ENCODE data around the gene MT1E.

MT1E gene

DNA sequence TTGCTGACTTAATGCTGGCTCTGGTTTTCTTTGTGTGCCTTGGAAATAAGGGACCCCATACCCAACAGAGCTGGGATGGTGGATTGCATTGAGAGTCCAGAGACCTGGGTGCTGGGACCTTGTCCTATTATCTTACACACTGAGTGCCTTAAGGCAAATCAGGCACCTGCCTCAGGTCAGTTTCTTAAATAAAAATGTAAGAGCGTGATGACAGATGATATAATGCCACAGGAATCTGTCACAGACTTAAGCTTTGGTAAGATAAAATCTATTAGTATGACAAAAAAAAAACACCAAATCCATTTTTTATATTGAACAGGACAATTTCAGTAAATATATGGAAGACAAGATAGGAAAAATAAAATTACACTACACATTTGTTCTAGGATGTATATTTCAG, 14.5 kb downstream of the MT1E start:
- no peaks in the 10 kb centered on the region for H3K9me3 ChIP-seq (ENCODE audit: insufficient read depth, low read length)
- H3K4me2 ChIP-seq (ENCODE audit: low read length): no peak overlapping the region
- H3K4me3 ChIP-seq (ENCODE audit: low read length): no peak overlapping the region
- no peaks in the 10 kb centered on the region for H4K20me1 ChIP-seq (ENCODE audit: insufficient read depth, low read length)
- peaks cover 36% of the 10 kb centered on the region for H3K27me3 ChIP-seq (ENCODE audit: low read depth, low read length)
- no peak overlapping the region for H2AFZ ChIP-seq (ENCODE audit: low read depth, low read length)
- no peak overlapping the region for H3K9ac ChIP-seq (ENCODE audit: low read length)
- H3K79me2 ChIP-seq (ENCODE audit: low read length): no peaks in the 10 kb centered on the region
- no peaks in the 10 kb centered on the region for H3K36me3 ChIP-seq (replicated peaks; ENCODE audit: low read depth, low read length)
- peaks cover 13% of the 10 kb centered on the region for H3K4me1 ChIP-seq (ENCODE audit: low read length)
- no peak overlapping the region for H3K27ac ChIP-seq (ENCODE audit: low read length)
- TF ChIP-seq EZH2phosphoT487 (IDR thresholded peaks at IDR 0.05; ENCODE audit: low read depth): no peak
- TF ChIP-seq, protein P1, sequence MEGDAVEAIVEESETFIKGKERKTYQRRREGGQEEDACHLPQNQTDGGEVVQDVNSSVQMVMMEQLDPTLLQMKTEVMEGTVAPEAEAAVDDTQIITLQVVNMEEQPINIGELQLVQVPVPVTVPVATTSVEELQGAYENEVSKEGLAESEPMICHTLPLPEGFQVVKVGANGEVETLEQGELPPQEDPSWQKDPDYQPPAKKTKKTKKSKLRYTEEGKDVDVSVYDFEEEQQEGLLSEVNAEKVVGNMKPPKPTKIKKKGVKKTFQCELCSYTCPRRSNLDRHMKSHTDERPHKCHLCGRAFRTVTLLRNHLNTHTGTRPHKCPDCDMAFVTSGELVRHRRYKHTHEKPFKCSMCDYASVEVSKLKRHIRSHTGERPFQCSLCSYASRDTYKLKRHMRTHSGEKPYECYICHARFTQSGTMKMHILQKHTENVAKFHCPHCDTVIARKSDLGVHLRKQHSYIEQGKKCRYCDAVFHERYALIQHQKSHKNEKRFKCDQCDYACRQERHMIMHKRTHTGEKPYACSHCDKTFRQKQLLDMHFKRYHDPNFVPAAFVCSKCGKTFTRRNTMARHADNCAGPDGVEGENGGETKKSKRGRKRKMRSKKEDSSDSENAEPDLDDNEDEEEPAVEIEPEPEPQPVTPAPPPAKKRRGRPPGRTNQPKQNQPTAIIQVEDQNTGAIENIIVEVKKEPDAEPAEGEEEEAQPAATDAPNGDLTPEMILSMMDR (IDR thresholded peaks at IDR 0.05; ENCODE audit: low read depth, low read length): no peak

DNA sequence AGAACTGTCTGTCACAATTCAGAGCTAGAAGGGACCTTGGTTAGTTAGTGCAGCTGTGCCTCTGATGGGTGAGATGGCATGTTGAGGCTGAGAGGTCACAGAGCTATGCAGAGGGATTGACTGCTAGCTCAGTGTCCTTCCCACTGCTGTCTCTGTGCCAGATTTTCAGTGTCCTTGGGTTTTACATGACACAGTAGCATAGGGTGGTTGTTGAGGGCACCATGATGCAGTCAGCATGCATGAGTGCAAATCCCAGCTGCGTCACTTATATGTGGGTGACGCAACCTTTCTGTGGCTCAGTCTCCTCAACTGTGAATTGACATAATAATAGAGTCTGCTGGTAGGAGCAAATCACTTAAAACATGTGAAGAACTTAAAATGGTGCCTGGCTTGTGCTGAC, 15.6 kb downstream of the MT1E start:
- no peaks in the 10 kb centered on the region for H3K9me3 ChIP-seq (ENCODE audit: insufficient read depth, low read length)
- H3K27ac ChIP-seq (ENCODE audit: low read length): no peak overlapping the region
- no peaks in the 10 kb centered on the region for H3K79me2 ChIP-seq (ENCODE audit: low read length)
- no peaks in the 10 kb centered on the region for H3K36me3 ChIP-seq (replicated peaks; ENCODE audit: low read depth, low read length)
- H2AFZ ChIP-seq (ENCODE audit: low read depth, low read length): no peak overlapping the region
- H3K4me2 ChIP-seq (ENCODE audit: low read length): no peak overlapping the region
- peaks cover 42% of the 10 kb centered on the region for H3K27me3 ChIP-seq (ENCODE audit: low read depth, low read length)
- H3K4me3 ChIP-seq (ENCODE audit: low read length): no peak overlapping the region
- TF ChIP-seq, protein P1 (IDR thresholded peaks at IDR 0.05; ENCODE audit: low read depth, low read length): no peak
- H3K4me1 ChIP-seq (ENCODE audit: low read length): peaks cover 13% of the 10 kb centered on the region
- H3K9ac ChIP-seq (ENCODE audit: low read length): no peak overlapping the region
- no peaks in the 10 kb centered on the region for H4K20me1 ChIP-seq (ENCODE audit: insufficient read depth, low read length)

DNA sequence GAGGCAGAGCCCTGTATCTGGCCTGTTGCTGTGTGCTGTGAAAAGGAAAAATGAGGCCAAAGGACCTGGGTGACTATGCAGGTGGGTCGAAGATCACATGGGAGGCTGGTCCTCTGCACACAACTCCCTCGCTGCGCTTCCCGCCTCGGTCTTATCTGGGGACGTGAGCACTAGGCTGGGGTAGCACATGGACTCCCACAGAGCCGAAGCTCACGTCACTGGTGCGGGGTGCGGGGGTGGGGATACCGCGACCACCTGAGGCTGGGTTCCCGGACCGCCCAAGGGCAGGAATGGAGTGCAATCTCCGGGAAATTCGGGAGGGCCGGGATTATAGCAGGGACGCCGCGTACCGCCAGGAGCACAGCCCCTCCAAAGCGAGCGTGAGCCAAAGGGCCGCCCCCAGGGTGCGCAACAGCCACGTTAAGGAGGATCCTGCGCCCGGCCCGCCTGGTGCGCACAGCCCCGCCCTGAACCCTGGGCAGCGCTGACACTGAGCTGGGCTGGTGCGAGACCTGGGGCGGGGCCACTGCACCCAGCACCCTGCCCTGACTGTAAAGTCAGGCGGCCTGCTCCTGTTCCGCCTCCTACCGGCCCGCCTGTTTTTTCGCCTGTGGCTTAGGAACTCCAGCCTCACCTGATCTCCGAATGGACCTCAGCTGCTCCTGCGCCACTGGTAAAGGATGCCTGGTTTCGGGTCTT, 17.6 kb downstream of the MT1E start:
- peak overlapping the region; percentile 88 for H3K4me2 ChIP-seq (ENCODE audit: low read length)
- no peak overlapping the region for H3K27ac ChIP-seq (ENCODE audit: low read length)
- peak overlapping the region; percentile 85 for H2AFZ ChIP-seq (ENCODE audit: low read depth, low read length)
- no peaks in the 10 kb centered on the region for H3K79me2 ChIP-seq (ENCODE audit: low read length)
- H3K36me3 ChIP-seq (replicated peaks; ENCODE audit: low read depth, low read length): no peaks in the 10 kb centered on the region
- peak overlapping the region; percentile 73 for H3K4me3 ChIP-seq (ENCODE audit: low read length)
- peaks cover 47% of the 10 kb centered on the region for H3K27me3 ChIP-seq (ENCODE audit: low read depth, low read length)
- no peaks in the 10 kb centered on the region for H3K9me3 ChIP-seq (ENCODE audit: insufficient read depth, low read length)
- H4K20me1 ChIP-seq (ENCODE audit: insufficient read depth, low read length): no peaks in the 10 kb centered on the region
- H3K4me1 ChIP-seq (ENCODE audit: low read length): peaks cover 13% of the 10 kb centered on the region
- peak overlapping the region; percentile 46 for H3K9ac ChIP-seq (ENCODE audit: low read length)
- no peak for TF ChIP-seq EZH2phosphoT487 (IDR thresholded peaks at IDR 0.05; ENCODE audit: low read depth)
- TF ChIP-seq, protein P1 (IDR thresholded peaks at IDR 0.05; ENCODE audit: low read depth, low read length): peak; percentile 50

DNA sequence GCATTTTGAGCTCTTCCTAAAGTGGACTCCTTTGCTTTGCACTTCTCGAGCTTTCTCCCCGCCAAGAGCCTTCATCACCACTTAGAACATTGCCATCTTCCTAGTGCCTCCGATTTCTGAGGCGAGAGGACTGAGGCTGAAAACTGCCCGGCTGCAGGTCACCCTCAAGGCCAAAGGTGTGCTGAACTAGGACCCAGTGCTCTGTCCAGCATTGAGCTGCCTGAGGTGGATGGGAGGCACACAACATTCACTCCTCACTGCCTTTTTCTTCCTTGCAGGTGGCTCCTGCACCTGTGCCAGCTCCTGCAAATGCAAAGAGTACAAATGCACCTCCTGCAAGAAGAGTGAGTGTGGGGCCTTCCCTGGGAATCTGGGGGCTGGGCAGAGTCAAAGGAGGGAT, 18.3 kb downstream of the MT1E start:
- H3K9me3 ChIP-seq (ENCODE audit: insufficient read depth, low read length): no peaks in the 10 kb centered on the region
- H4K20me1 ChIP-seq (ENCODE audit: insufficient read depth, low read length): no peaks in the 10 kb centered on the region
- H2AFZ ChIP-seq (ENCODE audit: low read depth, low read length): peak overlapping the region; percentile 85
- peaks cover 48% of the 10 kb centered on the region for H3K27me3 ChIP-seq (ENCODE audit: low read depth, low read length)
- no peak for TF ChIP-seq EZH2phosphoT487 (IDR thresholded peaks at IDR 0.05; ENCODE audit: low read depth)
- TF ChIP-seq, protein P1 (IDR thresholded peaks at IDR 0.05; ENCODE audit: low read depth, low read length): no peak
- H3K4me2 ChIP-seq (ENCODE audit: low read length): peak overlapping the region; percentile 88
- H3K27ac ChIP-seq (ENCODE audit: low read length): no peak overlapping the region
- H3K4me3 ChIP-seq (ENCODE audit: low read length): peak overlapping the region; percentile 73
- H3K9ac ChIP-seq (ENCODE audit: low read length): peak overlapping the region; percentile 46
- H3K36me3 ChIP-seq (replicated peaks; ENCODE audit: low read depth, low read length): no peaks in the 10 kb centered on the region
- H3K79me2 ChIP-seq (ENCODE audit: low read length): no peaks in the 10 kb centered on the region
- H3K4me1 ChIP-seq (ENCODE audit: low read length): peaks cover 13% of the 10 kb centered on the region
